HG03175 (cell line): ENCODE measurements around the gene TP73.

Source experiments
- ATAC-seq: cut with Tn5 transposase; IDR thresholded peaks from one replicate; pipeline ENCODE4 v1.9.1; 2021; ENCODE audit warnings: mild to moderate bottlenecking, moderate library complexity; ENCODE audit not compliant: unreplicated experiment

The TP73 gene

GRCh38 chr1:3670823-3671265 lies 18.5 kb downstream of the TP73 start:
- no peak for ATAC-seq

GRCh38 chr1:3671371-3672180 lies 19.3 kb downstream of the TP73 start:
- no peak for ATAC-seq

GRCh38 chr1:3672231-3672970 lies 20.1 kb downstream of the TP73 start:
- ATAC-seq, result no peak

GRCh38 chr1:3672971-3673361 lies 20.6 kb downstream of the TP73 start:
- no peak for ATAC-seq

- ATAC-seq, result peak; percentile 19
Measured at GRCh38 chr1:3673381-3674099, 21.2 kb downstream of the TP73 start.

GRCh38 chr1:3674100-3675094 lies 22.1 kb downstream of the TP73 start:
- no peak for ATAC-seq

GRCh38 chr1:3675436-3675835 lies 23.1 kb downstream of the TP73 start:
- ATAC-seq, result no peak

GRCh38 chr1:3676581-3677470 lies 24.5 kb downstream of the TP73 start:
- ATAC-seq, result peak; percentile 74

GRCh38 chr1:3677484-3677883 lies 25.2 kb downstream of the TP73 start:
- ATAC-seq, result peak; percentile 6

- ATAC-seq, result no peak
Measured at GRCh38 chr1:3678361-3679097, 26.2 kb downstream of the TP73 start.

- ATAC-seq, result no peak
Measured at GRCh38 chr1:3679098-3679555, 26.8 kb downstream of the TP73 start.

GRCh38 chr1:3679799-3680453 lies 27.6 kb downstream of the TP73 start:
- no peak for ATAC-seq

GRCh38 chr1:3680488-3681230 lies 28.3 kb downstream of the TP73 start:
- no peak for ATAC-seq

GRCh38 chr1:3681231-3681897 lies 29.0 kb downstream of the TP73 start:
- ATAC-seq, result no peak

GRCh38 chr1:3681898-3682806 lies 29.8 kb downstream of the TP73 start:
- no peak for ATAC-seq

- no peak for ATAC-seq
Measured at GRCh38 chr1:3683197-3683596, 30.9 kb downstream of the TP73 start.
